HCT116 (cell line): Measurements from ENCODE around the gene NFIC. TPM values are rescaled to one million over a fixed set of nuclear protein-coding genes. Genes with fewer than 3 reads are reported as not detected.

Experiments used
- ATAC-seq: fragments of 200-7000 bp; cut with Tn5 transposase; 2 replicates; pipeline ENCODE4 v1.9.1; 2020; ENCODE audit warnings: mild to moderate bottlenecking, moderate library complexity
- BruUV-seq: library from RNA; stranded (reverse); fragments of 400-500 nt; replicated peaks from 2 replicates; lab custom pipeline; 2021; lab: Mats Ljungman, UMichigan
- CTCF ChIA-PET: fragments of 300-600 bp; sonication (Branson Sonifier 250); formaldehyde crosslinking; loops from one replicate; lab custom pipeline; 2021; ENCODE audit warnings: antibody characterized with exemption; lab: Charles Lee
- POLR2A ChIA-PET: fragments of 300-600, 350-600 bp; sonication (Branson Sonifier 250); formaldehyde crosslinking; loops from one replicate; lab custom pipeline; 2021; ENCODE audit warnings: antibody characterized with exemption; lab: Charles Lee
- RAD21 ChIA-PET, 2 experiments: fragments of 300-600 bp; sonication (Branson Sonifier 250); formaldehyde crosslinking; loops; one replicate each; lab custom pipeline; 2023; ENCODE audit warnings: low total read pairs in 2 of 2; ENCODE audit not compliant: uncharacterized antibody in 2 of 2, unreplicated experiment in 2 of 2, low non-redundant PET in 1 of 2; lab: Charles Lee
- DNase-seq: peaks from one replicate; pipeline ENCODE4 v3.0.0-alpha.2; 2010; ENCODE audit warnings: low read depth, low spot score
- H2AFZ ChIP-seq: fragments of 200-600 bp; shearing (Covaris generic), sonication (generic); 2 replicates; pipeline ENCODE4 v1.6.1; 2017; ENCODE audit warnings: low read depth, mixed run types, mixed read lengths, antibody characterized with exemption, low read length; ENCODE audit not compliant: poor library complexity, severe bottlenecking
- H3K27ac ChIP-seq: 2 replicates; pipeline ENCODE4 v1.5.1; 2012; ENCODE audit warnings: low read depth, low read length
- H3K27me3 ChIP-seq: fragments of 200-600 bp; sonication (generic); 2 replicates; pipeline ENCODE4 v1.6.1; 2016; ENCODE audit warnings: mixed run types, low read length, mixed read lengths; ENCODE audit not compliant: insufficient read depth
- H3K36me3 ChIP-seq, 2 experiments: fragments of 200-500 bp in 1 of 2; fragments of 200-600 bp in 1 of 2; sonication (Bioruptor generic) in 1 of 2; sonication (generic) in 1 of 2; 2 replicates each; pipeline versions ENCODE4 v1.5.1 to v1.6.1; 2014 to 2016; ENCODE audit warnings: low read length in 2 of 2, inconsistent platforms in 1 of 2, mixed read lengths in 1 of 2, mixed run types in 1 of 2; ENCODE audit not compliant: insufficient read depth in 2 of 2, control insufficient read depth in 1 of 2
- H3K4me1 ChIP-seq, 2 experiments: fragments of 200-600 bp in 1 of 2; sonication (generic) in 1 of 2; 2 replicates each; pipeline versions ENCODE4 v1.5.1 to v1.6.1; 2012 to 2017; ENCODE audit warnings: low read length in 2 of 2, inconsistent platforms in 1 of 2, mild to moderate bottlenecking in 1 of 2, mixed read lengths in 1 of 2, mixed run types in 1 of 2, moderate library complexity in 1 of 2; ENCODE audit not compliant: insufficient read depth in 2 of 2, control insufficient read depth in 1 of 2
- H3K4me2 ChIP-seq: fragments of 200-600 bp; sonication (generic); 2 replicates; pipeline ENCODE4 v1.6.1; 2017; ENCODE audit warnings: mixed run types, low read length, mixed read lengths
- H3K4me3 ChIP-seq, 2 experiments: fragments of 200-600 bp in 1 of 2; sonication (generic) in 1 of 2; replicated peaks in 1 of 2; 2 replicates each; pipeline ENCODE4 v1.5.1; 2011 to 2016; ENCODE audit warnings: low read length in 2 of 2, control low read depth in 1 of 2, low read depth in 1 of 2, mild to moderate bottlenecking in 1 of 2, mixed read lengths in 1 of 2, mixed run types in 1 of 2
- H3K79me2 ChIP-seq: fragments of 200-600 bp; sonication (generic); 2 replicates; pipeline ENCODE4 v1.6.1; 2017; ENCODE audit warnings: mild to moderate bottlenecking, mixed run types, low read length, moderate library complexity, mixed read lengths; ENCODE audit not compliant: insufficient read depth
- H3K9ac ChIP-seq: fragments of 200-600 bp; sonication (generic); 2 replicates; pipeline ENCODE4 v1.6.1; 2016; ENCODE audit warnings: low read length, mixed read lengths
- H3K9me2 ChIP-seq: fragments of 200-600 bp; sonication (generic), shearing (Covaris generic); 2 replicates; pipeline ENCODE4 v1.6.1; 2017; ENCODE audit warnings: mixed run types, mild to moderate bottlenecking, moderate library complexity; ENCODE audit not compliant: insufficient read depth
- H3K9me3 ChIP-seq, 2 experiments: fragments of 200-500 bp in 1 of 2; fragments of 200-600 bp in 1 of 2; sonication (Bioruptor generic) in 1 of 2; sonication (generic) in 1 of 2; 2 replicates each; pipeline ENCODE4 v1.6.1; 2014 to 2017; ENCODE audit warnings: low read length in 2 of 2, mixed read lengths in 2 of 2, inconsistent platforms in 1 of 2, low read depth in 1 of 2, mild to moderate bottlenecking in 1 of 2, mixed run types in 1 of 2, moderate library complexity in 1 of 2; ENCODE audit not compliant: control insufficient read depth in 1 of 2, insufficient read depth in 1 of 2
- H4K20me1 ChIP-seq: fragments of 200-600 bp; sonication (generic), shearing (Covaris generic); 2 replicates; pipeline ENCODE4 v1.6.1; 2017; ENCODE audit warnings: mixed run types, mild to moderate bottlenecking, moderate library complexity; ENCODE audit not compliant: insufficient read depth
- ELF1 ChIP-seq: IDR thresholded peaks from 2 replicates; pipeline ENCODE4 v1.6.1; 2012; ENCODE audit warnings: low read depth, borderline replicate concordance
- EZH2 ChIP-seq: fragments of 200-600 bp; sonication (generic); IDR thresholded peaks from 2 replicates; pipeline ENCODE4 v1.6.1; 2017; ENCODE audit warnings: antibody characterized with exemption, mixed run types
- POLR2AphosphoS5 ChIP-seq: IDR thresholded peaks from 2 replicates; pipeline ENCODE4 v1.6.1; 2011; ENCODE audit warnings: mild to moderate bottlenecking, low read depth, low read length, moderate library complexity
- SP1 ChIP-seq: IDR thresholded peaks from 2 replicates; pipeline ENCODE4 v1.6.1; 2012; ENCODE audit warnings: low read depth
- SRF ChIP-seq: IDR thresholded peaks from 2 replicates; pipeline ENCODE4 v1.6.1; 2012; ENCODE audit warnings: low read depth
- ZNF274 ChIP-seq: fragments of 200-500 bp; sonication (Bioruptor generic); IDR thresholded peaks from 2 replicates; pipeline ENCODE4 v1.6.1; 2014; ENCODE audit warnings: mild to moderate bottlenecking, low read depth, low read length, inconsistent platforms
- intact Hi-C: fragments of 100-400 bp; cut with micrococcal nuclease; formaldehyde crosslinking; loops from 2 replicates; pipeline ENCODE4 v1.10.0; 2022
- total RNA-seq: library from RNA; stranded (reverse); gene quantifications from one replicate; pipeline ENCODE4 v1.2.1, GENCODE V29; 2021; ENCODE audit not compliant: unreplicated experiment
- TF ChIP-seq, protein P1 (sequence below): IDR thresholded peaks from 2 replicates; pipeline ENCODE4 v1.6.1; 2012; ENCODE audit warnings: low read depth

NFIC gene
- total RNA-seq, 1 experiment from 2014 or later: 116 TPM

- CTCF ChIA-PET: no interaction called here
- no peak for TF ChIP-seq EZH2
- TF ChIP-seq, protein P1, sequence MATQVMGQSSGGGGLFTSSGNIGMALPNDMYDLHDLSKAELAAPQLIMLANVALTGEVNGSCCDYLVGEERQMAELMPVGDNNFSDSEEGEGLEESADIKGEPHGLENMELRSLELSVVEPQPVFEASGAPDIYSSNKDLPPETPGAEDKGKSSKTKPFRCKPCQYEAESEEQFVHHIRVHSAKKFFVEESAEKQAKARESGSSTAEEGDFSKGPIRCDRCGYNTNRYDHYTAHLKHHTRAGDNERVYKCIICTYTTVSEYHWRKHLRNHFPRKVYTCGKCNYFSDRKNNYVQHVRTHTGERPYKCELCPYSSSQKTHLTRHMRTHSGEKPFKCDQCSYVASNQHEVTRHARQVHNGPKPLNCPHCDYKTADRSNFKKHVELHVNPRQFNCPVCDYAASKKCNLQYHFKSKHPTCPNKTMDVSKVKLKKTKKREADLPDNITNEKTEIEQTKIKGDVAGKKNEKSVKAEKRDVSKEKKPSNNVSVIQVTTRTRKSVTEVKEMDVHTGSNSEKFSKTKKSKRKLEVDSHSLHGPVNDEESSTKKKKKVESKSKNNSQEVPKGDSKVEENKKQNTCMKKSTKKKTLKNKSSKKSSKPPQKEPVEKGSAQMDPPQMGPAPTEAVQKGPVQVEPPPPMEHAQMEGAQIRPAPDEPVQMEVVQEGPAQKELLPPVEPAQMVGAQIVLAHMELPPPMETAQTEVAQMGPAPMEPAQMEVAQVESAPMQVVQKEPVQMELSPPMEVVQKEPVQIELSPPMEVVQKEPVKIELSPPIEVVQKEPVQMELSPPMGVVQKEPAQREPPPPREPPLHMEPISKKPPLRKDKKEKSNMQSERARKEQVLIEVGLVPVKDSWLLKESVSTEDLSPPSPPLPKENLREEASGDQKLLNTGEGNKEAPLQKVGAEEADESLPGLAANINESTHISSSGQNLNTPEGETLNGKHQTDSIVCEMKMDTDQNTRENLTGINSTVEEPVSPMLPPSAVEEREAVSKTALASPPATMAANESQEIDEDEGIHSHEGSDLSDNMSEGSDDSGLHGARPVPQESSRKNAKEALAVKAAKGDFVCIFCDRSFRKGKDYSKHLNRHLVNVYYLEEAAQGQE: no peak
- TF ChIP-seq POLR2AphosphoS5: no peak
- TF ChIP-seq ELF1: no peak
- TF ChIP-seq SRF: no peak
- no peak for TF ChIP-seq SP1
- TF ChIP-seq ZNF274: no peak
- TF ChIP-seq, all 23 proteins: peak for 0
- Histone ChIP-seq H3K4me1 (peaks cover 15 to 42% of the 10 kb centered on the region in 2 experiments), H3K36me3 (no peaks in the 10 kb centered on the region), H3K4me3 (no peak overlapping the region), H3K4me2 (no peak overlapping the region), H3K27me3 (no peaks in the 10 kb centered on the region), H3K9me3 (no peaks in the 10 kb centered on the region), H4K20me1 (no peaks in the 10 kb centered on the region), H3K9me2 (no peaks in the 10 kb centered on the region), H3K27ac (no peak overlapping the region), H3K9ac (no peak overlapping the region), H3K79me2 (peaks cover 20% of the 10 kb centered on the region; the same call in 1 of the 2 replicates), H2AFZ (no peak overlapping the region)
- ATAC-seq (no peak), DNase-seq (no peak)
- ChIA-PET RAD21 (no interaction called here), POLR2A (no interaction called here)
- intact Hi-C loops: no loop called here
- no TSS peak for BruUV-seq
These were observed 9.6 kb upstream of the NFIC start for GRCh38 chr19:3356805-3357204.
